CD4-positive, alpha-beta T cell treated with Interleukin-12 subunit alpha and Interleukin-12 subunit beta, for 1 hour (primary cell): Measurements from ENCODE around the gene CASTOR1.
A peak's percentile ranks its signal among the peaks of the same experiment; 100 is the strongest.

Experiments
- DNase-seq: peaks from one replicate; pipeline ENCODE4 v3.0.0-alpha.2; 2020

Gene CASTOR1

DNA sequence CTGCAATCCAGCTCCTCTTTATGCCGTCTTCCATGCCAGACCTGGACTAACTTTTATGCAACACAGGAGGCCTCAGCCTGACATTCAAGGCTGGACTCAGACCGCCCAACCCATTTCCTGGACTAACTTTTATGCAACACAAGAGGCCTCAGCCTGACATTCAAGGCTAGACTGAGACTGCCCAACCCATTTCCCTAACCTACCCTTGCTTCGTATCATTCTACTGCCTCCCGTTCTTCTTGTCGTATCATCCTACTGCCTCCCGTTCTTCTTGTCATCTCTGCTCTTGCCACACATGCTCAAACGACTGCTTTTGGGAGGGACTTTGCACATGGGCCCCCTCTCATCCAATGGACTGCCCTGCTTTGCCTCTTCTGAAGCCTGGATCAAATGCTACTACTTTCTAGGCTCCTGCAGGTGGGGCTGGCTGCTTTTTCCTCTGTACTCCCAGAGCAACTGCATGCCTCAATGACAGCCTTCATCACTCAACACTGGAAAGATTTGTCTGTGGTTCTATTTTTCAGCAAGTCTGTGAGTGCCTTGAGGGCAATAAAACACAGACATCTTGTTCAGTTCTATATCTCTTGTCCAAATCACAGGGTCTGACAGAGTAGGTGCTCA is 29.6 kb upstream of the CASTOR1 start:
- no peak for DNase-seq

DNA sequence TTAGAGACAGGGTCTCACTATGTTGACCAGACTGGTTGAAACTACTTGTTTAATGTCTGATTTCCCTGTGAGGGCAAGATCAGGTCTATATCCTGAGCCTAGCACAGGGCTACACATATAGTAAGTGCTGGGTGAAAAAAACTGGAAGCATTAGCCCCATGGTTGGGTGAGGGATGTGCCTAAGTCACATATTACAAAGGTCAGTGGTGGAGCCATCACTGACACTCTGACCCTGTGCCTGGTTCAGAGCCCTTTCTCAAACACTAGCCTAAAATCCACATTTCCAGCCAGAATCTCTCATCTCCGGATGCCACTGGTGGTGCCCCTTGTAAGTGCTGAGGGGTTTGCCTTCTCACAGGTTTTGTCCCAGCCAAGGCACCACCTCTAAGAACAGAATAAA is 28.5 kb upstream of the CASTOR1 start:
- DNase-seq = no peak

DNA sequence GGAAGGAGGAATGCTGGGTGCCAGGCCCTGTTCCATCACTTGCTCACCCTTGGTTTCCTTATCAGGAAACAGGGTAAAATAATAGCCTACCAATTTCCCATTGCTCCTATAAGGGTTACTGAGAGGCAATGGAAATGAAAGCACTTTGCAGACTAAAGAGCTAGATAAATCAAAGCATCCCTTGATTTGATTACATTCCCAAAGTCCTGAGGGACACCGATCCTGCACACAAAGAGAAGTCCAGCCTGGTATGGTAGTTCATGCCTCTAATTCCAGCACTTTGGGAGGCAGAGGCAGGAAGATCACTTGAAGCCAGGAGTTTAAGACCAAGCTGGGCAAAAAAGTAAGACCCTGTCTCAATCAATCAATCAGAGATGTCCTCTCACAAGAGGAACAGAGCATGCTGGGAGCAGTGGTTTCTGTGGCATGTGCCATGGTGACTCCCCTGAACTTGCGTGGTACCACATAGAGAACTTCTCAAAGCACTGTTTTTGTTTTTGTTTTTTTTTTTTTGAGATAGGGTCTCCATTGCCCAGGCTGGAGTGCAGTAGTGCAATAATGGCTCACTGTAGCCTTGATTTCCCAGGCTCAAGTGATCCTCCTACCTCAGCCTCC is 26.8 kb upstream of the CASTOR1 start:
- no peak for DNase-seq

DNA sequence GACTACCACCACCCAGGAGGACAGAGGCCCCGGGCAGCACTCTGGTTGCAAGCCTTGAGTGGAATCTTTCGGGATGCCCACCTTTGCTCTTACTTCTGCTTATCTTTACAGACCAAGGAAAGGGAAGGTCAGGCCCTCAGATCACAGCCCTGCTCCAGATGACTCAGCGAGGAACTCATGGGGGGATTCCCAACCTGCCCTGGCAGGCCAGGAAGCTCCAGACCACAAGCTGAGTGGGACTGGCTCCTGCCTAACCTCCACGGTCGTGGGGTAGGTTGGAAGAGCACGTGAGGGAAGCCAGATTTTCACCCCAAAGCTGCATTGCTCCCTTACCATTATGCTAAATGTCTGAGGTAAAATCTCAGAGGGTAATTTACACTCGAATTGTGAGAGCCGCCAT is 25.6 kb upstream of the CASTOR1 start:
- peak; percentile 64 for DNase-seq

DNA sequence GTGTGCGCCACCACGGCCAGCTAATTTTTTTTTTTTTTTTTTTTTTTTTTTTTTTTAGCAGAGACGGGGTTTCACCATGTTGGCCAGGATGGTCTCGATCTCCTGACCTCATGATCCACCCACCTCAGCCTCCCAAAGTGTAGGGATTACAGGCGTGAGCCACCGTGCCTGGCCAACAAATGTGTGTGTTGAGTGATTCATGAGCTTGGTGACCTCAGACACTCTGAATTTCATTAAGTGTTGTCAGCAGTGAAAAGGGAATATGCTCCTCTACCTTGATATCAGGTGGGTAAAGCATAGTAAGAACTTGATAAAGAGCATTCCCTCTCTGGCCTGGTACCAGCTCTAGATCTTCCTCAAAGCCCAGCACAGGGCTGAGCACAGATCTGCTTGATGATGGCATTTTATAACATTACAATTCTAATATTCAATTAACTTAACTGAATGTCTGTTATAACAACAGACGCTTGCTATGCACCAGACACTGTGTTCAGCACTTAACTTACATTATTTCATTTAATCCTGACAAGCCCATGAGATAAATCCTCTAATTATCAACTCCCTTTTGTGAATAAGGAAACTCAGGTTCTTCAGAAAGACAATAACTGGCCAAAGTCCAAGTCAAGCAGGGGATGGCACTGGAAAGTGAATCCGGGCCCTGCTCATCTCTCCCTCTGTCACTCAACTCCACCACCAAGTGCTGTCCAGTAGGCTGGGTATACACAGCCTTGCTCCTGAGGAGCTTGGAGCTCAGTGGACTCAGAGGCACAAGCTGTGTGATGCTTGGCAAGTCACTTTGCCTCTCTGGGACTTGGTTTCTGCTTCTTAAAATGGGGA is 24.4 kb upstream of the CASTOR1 start:
- DNase-seq = no peak

DNA sequence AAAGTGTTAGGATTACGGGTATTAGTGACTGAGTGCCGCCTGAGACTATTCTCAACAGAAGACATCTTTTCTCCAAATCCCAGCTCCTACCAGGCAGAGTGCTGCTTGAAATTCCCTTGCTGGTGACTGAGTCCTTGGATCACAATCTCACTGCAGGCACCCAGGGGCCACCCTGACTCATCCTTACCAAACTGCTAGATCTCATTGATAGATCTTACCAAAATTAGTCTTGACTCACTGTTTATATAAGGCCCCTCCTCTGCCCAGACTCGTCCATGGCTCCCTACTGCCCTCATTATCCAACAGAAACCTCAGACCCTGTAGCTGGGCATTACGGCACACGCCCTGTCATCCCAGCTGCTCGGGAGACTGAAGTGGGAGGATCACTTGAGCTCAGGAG is 22.7 kb upstream of the CASTOR1 start:
- DNase-seq = no peak

DNA sequence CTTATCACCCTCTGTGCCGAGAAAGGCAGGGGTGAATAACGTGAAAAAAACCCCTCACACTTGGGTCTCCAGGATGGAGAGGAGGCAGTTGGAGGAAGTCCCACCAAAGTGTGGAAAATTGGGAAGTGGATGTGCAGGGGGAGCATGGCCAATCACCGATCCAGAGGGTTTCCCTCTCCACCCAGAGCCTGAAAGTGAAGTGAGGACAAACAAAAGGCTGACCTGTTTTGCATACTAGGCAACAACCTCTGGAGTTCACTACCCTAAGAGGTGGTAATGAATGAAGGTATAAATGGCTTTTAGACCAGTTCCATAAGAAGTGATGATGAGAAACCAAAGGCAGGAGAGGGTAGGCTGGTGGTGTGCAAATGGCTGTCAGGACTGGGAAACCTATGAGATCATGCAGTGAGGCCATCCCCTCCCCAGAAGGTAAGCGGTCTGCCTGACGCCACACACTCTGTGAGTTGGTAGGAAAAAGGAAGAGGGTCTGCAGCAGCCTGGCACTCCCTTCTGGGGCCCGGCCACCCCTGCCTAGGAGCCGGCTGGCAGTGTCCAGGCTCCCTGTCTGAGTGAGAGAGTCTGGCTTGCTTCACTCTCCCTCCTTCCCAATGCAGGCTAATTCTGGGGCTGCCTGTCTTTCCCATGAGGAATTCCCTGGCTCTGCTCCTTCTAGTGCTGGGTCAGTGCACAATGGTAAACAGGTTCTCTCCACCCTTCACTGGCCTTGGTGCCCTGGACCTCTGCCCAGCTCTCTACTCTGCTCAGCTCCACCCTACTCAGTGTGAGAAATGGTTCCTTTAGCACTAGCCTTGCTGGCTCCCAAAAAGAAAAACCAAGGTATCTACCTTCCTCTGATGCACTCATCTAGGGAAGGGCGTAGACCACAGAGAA is 21.8 kb upstream of the CASTOR1 start:
- no peak for DNase-seq

DNA sequence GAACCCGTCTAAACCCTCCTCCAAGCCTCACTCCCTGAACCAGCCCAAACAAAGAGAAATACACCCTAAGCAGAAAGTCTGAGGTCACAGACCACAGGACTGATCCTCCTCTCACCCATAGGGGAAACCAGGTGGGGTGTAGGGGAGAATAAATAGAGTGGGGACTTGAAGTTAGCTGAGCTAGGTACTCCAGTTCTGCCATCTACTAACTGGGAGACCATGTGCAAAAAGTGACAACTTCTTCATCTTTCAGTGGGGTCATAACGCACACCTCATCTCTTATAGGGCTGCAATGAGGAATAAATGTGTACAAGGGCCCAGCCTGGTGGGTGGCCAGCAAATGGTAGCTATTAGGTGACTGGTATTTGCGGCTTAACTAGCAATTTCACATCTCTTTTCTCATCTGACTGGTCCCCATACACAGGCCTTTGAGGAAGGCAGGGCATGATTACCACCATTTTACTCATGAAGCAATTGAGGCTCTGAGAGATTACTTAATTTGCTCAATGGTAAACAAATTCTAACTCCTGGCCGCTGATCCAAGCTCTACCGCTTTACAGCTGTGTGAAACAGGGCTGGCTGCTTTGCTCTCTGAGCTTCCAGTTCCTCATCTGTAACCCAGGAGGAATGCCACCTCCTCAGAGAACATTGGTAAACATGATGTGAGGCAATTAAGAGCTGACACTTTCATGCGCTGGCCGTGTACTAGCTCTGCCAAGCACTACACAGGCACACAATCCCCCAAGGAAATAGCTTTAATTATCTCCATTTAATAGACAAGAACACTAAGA is 20.8 kb upstream of the CASTOR1 start:
- peak; percentile 57 for DNase-seq

DNA sequence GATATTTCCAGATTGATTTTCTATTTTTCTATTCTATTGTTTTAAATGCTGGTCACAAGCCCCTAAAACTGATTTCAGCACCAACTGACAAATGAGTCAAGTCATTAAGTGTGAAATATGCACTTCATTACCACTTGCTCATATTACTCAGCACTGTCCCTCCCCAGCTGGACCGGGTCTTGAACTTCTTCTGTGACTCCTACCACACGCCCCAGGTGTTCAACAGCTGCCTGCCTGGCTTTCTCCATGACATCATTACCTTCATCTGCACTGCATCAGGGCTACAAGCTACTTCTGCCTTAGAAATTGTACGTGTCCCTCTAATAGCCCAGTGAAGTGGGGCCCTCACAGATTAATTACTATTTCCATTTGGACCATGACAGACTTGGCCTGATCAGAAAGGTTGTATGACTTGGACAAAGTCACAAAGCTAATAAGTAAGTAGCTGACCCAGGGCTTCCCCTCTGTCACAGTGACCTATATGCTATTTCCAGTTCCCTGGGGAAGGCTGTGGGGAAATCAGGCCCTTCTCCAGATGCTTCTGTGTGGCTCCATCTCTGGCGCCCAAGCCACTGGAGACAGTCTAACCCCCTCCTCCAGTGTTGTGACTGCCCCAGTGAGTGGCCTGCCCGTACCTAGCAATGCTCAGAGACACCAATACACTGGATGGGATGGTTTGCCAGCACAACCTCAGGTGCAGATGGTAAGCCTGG is 19.4 kb upstream of the CASTOR1 start:
- DNase-seq = no peak

DNA sequence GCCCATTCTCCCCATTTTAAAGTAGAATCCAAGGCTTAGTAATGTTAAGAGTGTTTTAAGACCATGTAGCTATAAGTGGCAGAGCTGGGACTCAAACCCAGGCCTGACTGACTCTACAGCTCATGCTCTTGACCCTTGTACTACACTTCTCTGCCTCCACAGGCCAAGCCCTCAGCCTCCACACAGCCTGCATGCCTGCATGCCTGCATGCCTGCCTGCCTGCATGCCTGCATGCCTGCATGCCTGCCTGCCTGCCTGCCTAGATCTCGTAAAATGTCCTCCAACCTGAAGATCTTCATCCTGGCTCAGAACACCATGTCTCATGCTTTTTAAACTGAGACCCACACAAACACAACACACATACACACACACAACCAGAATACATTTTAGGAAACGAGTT is 18.8 kb upstream of the CASTOR1 start:
- no peak for DNase-seq

DNA sequence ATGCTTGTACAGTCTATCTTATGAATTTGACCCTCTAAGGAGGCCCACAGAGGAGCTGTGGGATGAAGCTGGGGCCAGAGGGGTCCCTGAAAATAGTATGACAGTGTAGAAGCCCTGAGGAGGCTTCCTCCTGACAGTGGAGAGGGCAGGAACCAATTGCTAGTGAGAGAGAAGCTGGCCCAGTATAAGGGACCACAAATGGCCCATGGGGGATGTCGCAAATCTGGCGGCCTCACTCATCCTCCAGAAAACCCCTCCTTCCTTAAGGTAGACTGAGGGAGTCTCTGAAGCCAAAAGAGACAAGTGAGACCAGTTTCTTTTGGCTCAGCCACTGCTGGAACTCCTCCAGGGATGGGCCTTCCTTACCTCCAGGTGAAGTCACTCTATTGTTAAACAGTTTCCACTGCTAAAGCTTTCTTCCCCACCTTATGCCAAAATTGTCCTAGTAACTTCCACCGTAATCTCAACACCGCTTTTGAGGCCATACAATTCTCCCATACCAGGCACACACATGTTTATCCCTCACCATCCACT is 17.8 kb upstream of the CASTOR1 start:
- no peak for DNase-seq

DNA sequence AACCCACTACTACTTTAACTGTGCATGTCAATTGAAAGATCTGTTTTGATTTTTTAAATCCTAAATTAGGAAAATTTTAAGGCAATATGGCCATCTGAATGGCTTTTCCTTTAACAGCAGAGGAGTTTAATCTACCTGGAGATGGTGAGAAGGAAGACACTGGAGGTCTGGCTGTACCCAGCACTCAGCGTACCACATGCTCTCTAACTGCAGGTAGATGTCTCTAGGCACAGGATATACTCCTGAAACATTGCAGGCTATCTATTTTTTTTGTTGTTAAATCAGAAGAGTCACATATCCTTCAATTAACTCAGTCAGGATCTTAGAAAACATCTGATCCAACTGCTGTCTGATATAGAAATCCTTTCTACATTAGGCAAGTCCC is 17.3 kb upstream of the CASTOR1 start:
- DNase-seq = no peak

DNA sequence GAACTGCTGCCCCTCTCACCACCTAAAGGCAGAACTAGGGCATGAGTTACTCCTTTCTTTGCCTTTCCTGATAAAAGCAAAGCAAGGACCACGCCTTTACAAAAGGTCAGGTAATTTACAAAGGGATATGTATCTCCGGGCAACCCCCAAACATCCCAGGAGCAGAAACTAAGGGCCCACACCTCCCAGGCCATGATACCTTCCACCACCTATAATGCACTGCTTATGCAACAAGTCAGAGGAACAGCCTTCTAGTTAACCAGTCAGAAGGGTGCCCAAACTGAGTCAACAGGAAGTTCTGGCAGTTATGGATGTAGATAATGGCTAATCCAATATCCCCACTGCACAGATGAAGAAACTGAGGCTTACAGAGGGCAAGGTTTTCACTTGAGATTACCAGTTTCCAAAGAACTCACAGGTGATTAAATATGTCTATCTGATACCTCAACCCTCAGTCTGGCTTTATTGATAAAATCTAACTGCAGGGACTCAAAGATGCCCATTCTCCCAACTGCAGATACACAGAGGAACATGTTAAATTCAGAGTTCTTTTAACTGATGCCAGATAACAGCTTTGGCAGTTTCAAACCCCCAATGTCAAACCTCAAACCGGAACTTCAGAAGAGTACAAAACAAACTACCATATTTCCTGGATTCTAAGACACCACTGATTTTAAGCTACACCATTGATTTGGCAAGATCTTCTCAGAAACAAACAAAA is 16.8 kb upstream of the CASTOR1 start:
- peak; percentile 71 for DNase-seq

DNA sequence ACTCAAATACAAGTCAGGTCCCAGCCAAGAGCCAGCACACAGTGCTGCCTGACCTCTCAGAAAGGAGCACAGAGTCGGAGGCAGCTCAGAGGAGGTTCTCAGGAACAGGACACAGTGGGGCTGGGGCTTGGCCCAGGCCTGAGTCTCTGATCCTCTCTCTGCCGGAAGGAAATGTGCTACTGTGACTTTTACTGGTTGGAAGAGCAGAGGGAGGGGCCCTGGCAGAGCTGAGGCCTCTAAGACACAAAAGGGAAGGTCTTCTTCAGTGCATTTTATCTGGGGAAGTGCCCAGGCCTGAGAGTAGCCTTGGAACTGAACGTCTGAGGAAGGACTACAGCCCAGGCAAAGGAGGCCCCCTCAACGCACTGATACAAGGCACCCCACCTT is 16.2 kb upstream of the CASTOR1 start:
- peak; percentile 65 for DNase-seq

DNA sequence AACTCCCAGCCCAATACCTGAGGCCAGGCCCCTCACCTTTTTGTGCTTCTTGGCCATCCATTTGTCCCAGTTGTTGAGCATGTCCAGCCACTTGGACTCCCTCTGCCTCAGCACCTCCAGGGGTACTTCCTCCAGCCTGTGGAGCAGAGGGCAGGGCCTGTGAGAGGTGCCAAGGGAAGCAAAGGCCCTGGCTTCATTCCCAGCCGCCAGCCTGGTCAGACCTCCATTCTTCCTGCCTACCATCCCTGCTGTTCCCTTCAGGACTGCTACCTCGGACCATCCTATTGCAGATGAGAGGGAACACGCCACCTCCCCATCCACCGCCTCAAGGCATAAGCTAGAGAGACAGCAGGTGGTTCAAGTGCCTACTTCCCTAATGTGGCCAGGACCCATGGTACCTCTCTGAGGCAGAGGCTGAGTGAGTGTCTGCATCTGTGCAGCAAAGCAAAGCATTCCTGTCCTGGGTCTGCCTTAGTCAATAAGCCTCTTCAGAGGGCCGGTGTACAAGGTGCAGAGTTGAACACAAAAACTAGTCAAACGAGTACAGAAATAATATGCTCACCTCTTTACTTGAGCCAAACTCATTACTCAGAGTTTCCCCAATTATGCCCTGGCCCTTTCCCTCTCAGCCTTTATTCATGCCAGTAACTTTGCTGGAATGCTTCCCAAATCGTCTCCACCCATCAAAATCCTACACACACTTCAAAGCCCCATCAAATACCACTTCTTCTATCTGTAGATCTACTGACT is 15.4 kb upstream of the CASTOR1 start:
- no peak for DNase-seq

DNA sequence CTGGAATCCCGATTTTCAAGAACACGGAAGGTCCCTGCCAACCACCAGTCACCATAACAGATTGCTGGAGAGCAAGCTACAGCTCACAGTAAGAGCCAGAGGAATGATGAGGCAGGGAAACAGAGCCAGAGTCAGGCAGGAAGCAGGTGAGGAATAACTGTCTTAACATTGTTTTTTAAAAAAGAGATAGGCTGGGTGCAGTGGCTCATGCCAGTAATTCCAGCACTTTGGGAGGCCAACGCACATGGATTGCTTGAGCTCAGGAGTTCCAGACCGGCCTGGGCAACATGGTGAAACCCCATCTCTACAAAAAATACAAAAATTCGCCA is 13.5 kb upstream of the CASTOR1 start:
- DNase-seq = no peak

DNA sequence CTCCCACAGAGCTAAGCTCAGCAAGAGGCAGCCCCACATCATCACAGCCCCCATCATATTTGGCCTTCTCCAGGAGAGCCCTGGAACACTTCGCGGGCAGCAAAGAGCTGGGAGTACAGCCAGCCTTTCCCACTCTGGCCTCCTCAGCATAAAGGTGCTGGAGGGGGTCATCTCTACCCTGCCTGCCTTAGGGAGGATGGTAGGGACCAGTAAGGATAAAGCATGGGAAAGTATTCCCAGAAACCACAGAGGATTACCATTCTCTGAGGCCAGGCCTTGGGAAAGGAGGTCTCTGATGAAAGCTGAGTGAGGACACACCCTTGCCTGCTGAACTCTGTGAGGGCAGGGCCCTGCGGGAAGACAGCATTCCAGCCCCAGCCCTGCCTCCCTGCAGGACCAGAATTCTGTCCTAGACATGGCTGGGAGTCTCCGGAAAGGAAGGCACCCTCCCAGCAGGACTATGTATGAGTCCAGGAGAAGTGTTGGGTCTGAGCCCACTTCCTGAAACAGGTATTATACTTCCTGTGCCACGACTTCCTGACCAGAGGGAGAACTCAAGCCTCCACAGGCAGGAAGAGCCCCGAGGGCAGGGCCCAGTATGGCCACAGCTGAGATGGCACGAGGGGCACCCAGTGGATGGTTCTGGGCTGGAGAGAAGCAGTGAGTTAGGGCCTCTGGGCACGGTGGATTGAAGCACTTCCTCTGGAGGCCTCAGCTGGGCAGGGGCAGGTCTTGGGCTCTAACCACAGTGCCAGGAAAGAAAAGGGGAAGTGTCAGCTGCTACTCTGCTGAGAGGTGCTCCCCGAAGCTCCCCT is 12.9 kb upstream of the CASTOR1 start:
- no peak for DNase-seq

DNA sequence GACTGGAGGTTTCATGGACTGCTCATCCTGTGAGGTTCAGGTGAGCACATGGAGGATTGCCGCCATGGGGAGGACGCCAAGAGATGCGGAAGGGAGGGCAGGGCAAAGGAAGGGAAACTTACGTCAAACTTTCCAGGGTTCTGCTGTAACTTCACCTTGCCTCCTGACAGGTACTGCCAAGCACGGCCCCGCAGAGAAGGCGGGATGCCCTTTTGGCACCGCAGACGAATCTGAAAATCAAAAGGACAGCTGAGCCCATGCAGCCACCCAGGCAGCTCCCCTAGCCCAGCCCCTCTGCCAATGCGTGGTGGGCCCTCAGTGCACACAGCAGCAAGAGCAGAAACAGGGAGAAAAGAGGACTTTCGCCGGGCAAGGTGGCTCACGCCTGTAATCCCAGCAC is 10.0 kb upstream of the CASTOR1 start:
- DNase-seq = no peak

DNA sequence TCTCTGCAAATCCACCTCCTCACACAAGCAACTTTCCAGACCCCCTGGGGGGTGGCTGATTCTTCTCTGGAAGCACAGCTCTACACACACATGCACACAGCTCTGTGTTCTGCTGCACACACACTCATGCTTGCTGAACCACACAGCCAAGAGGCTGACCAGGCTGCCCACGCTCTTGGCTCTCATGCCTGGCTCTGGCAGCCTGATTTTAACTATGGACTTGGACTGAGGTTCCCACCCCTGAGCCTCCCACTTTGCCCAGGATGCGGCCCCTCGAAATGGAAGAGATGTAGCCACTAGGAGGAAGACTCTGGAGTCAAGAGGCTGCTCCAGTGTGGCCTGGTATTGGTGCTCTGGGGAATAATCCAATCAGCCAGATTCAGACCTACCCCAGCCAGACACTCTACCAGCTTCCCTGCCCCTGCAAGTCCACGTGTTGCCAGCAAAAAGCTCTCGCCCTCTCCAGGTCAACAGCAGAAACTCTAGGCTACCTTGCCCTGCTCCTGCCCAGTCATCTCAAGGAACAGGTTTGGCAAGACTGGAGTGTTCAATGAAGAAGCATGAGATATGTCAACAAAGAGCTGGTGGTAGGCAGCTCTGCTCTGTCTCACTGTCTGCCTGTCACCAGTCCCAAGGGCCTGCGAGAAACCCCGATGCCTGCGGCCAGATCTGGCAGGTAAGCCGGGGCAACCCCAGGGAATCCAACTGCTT is 8.8 kb upstream of the CASTOR1 start:
- no peak for DNase-seq
